ENCODE results near the gene POGLUT2. TPM values are rescaled to one million over a fixed set of nuclear protein-coding genes. Genes with fewer than 3 reads are reported as not detected.

The POGLUT2 gene
- total RNA-seq, 2 experiments from 2014 or later = 11.1 to 21.6 TPM

- no peak for DNase-seq
- Mint-ChIP-seq H3K4me1 (peaks cover 48% of the 10 kb centered on the region), H3K27ac (no peak overlapping the region), H3K4me3 (peak overlapping the region; percentile 93), H3K27me3 (no peaks in the 10 kb centered on the region), H3K9me3 (ENCODE audit: low read depth) (no peaks in the 10 kb centered on the region), H3K36me3 (peaks cover 12% of the 10 kb centered on the region)
- no peak for ATAC-seq
- CTCF ChIA-PET = interaction anchor here (3.9 to 5.3 kb wide), 2 partner anchors 29 to 181 kb away, joined by 14 to 40 read pairs; no protein-coding TSS in a partner anchor
These were observed 26.7 kb downstream of the POGLUT2 start for GRCh38 chr13:102772042-102772425.

GRCh38 chr13:102771298-102772041, 27.3 kb downstream of the POGLUT2 start:
- H3K27ac Mint-ChIP-seq = peak overlapping the region; percentile 1
- no peaks in the 10 kb centered on the region for H3K27me3 Mint-ChIP-seq
- H3K4me3 Mint-ChIP-seq = peak overlapping the region; percentile 93
- CTCF ChIA-PET = interaction anchor here (0.9 to 5.3 kb wide), 2 partner anchors 30 to 192 kb away, joined by 3 to 40 read pairs; no protein-coding TSS in a partner anchor
- peaks cover 17% of the 10 kb centered on the region for H3K36me3 Mint-ChIP-seq
- no peaks in the 10 kb centered on the region for H3K9me3 Mint-ChIP-seq (ENCODE audit: low read depth)
- ATAC-seq (no peak), DNase-seq (no peak)
- H3K4me1 Mint-ChIP-seq = peaks cover 48% of the 10 kb centered on the region

GRCh38 chr13:102770435-102770834, 28.3 kb downstream of the POGLUT2 start:
- H3K4me1 Mint-ChIP-seq = peaks cover 45% of the 10 kb centered on the region
- CTCF ChIA-PET = interaction anchor here (0.9 to 5.3 kb wide), 4 partner anchors 30 to 191 kb away, joined by 3 to 40 read pairs (median 6); no protein-coding TSS in a partner anchor
- ATAC-seq = no peak

DNA sequence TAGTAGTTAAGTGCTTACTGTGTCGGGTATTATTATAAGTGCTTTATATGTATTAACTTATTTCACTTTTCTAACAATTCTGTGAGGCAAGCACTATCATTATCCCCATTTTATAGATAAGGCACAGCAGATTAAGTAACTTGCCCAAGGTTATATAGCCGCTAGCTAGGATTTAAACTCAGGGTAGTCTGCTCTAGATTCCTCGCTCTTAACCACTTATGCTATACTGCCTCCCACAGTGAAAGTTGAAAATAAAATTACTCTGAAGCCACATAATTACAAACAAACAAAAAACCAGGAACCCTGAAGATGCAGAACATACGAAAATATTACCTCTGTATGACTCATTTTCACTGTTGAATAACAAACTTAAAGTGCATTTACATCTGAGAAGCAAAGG, 29.1 kb downstream of the POGLUT2 start:
- no peak for ATAC-seq
- Mint-ChIP-seq H3K27me3 (no peaks in the 10 kb centered on the region), H3K9me3 (ENCODE audit: low read depth) (no peaks in the 10 kb centered on the region), H3K4me3 (no peak overlapping the region), H3K27ac (peak overlapping the region; percentile 2), H3K36me3 (peaks cover 27% of the 10 kb centered on the region), H3K4me1 (peaks cover 41% of the 10 kb centered on the region)
- CTCF ChIA-PET = interaction anchor here (1.4 to 1.8 kb wide), 3 partner anchors 15 to 190 kb away, joined by 3 to 8 read pairs (median 6); no protein-coding TSS in a partner anchor
- DNase-seq = no peak

More at GRCh38 chr13:102770435-102770834, 28.3 kb downstream of the POGLUT2 start:
- no peaks in the 10 kb centered on the region for H3K9me3 Mint-ChIP-seq (ENCODE audit: low read depth)
- H3K4me3 Mint-ChIP-seq = no peak overlapping the region
- no peaks in the 10 kb centered on the region for H3K27me3 Mint-ChIP-seq
- H3K27ac Mint-ChIP-seq = no peak overlapping the region
- peaks cover 26% of the 10 kb centered on the region for H3K36me3 Mint-ChIP-seq
- DNase-seq = no peak

DNA sequence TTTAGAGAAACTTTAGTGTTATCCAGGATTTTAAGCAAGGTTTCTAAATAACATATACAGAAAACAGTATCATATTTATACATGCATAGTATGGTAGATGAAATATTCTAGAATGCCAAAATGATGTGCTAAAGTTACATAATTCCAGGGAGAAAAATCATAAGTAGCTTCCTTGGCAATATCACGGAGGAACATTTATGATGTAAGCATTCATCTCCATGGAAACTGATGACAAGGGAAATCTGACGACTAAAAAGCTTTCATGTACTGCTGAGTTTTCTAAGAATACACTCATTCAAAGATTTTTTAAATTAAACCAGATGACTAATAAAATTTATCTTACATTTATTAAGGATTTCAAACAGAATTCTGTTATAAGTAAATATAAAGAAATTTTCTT, 29.9 kb downstream of the POGLUT2 start:
- Mint-ChIP-seq H3K36me3 (peaks cover 27% of the 10 kb centered on the region), H3K27ac (no peak overlapping the region), H3K9me3 (ENCODE audit: low read depth) (no peaks in the 10 kb centered on the region), H3K4me3 (no peak overlapping the region), H3K4me1 (peaks cover 35% of the 10 kb centered on the region), H3K27me3 (no peaks in the 10 kb centered on the region)
- DNase-seq (no peak), ATAC-seq (no peak)
- CTCF ChIA-PET = interaction anchor here (1.0 to 1.8 kb wide), 3 partner anchors 16 to 190 kb away, joined by 3 to 6 read pairs (median 3); no protein-coding TSS in a partner anchor

- CTCF ChIA-PET = no interaction called here
- no peak overlapping the region for H3K4me3 Mint-ChIP-seq
- ATAC-seq (no peak), DNase-seq (no peak)
- H3K27ac Mint-ChIP-seq = no peak overlapping the region
- peaks cover 19% of the 10 kb centered on the region for H3K36me3 Mint-ChIP-seq
- peaks cover 1% of the 10 kb centered on the region for H3K4me1 Mint-ChIP-seq
- no peaks in the 10 kb centered on the region for H3K27me3 Mint-ChIP-seq
- H3K9me3 Mint-ChIP-seq (ENCODE audit: low read depth) = no peaks in the 10 kb centered on the region
These were observed 35.0 kb downstream of the POGLUT2 start for GRCh38 chr13:102763741-102764140.

- Mint-ChIP-seq H3K9me3 (ENCODE audit: low read depth) (no peaks in the 10 kb centered on the region), H3K27me3 (no peaks in the 10 kb centered on the region), H3K4me3 (no peak overlapping the region), H3K36me3 (peaks cover 6% of the 10 kb centered on the region), H3K4me1 (peaks cover 1% of the 10 kb centered on the region), H3K27ac (no peak overlapping the region)
- DNase-seq (no peak), ATAC-seq (no peak)
- CTCF ChIA-PET = no interaction called here
These were observed 37.7 kb downstream of the POGLUT2 start for GRCh38 chr13:102761071-102761470.

- no peak for ATAC-seq
- Mint-ChIP-seq H3K4me3 (no peak overlapping the region), H3K9me3 (ENCODE audit: low read depth) (no peaks in the 10 kb centered on the region), H3K36me3 (no peaks in the 10 kb centered on the region), H3K27me3 (no peaks in the 10 kb centered on the region), H3K4me1 (no peaks in the 10 kb centered on the region), H3K27ac (no peak overlapping the region)
- DNase-seq = no peak
- CTCF ChIA-PET = no interaction called here
These were observed 39.9 kb downstream of the POGLUT2 start for GRCh38 chr13:102758842-102759241.

DNA sequence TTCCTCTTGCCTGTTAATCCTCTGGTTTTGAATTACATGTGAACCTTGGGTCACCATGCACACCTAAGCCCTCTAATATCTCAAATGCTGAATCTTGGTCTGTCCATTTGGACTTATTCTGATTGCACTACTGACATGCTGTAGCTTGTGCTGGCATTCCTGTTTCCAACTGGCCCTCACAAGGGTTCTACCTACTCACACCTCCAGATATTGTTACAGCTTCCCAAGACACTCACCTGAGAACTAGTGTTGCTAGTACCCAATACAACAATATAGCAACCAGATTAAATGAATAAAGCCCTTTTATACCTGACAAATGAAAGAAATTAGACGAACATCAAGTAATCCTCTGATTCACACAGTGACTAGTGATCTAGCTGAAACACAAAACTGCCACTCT, 41.8 kb downstream of the POGLUT2 start:
- Mint-ChIP-seq H3K27me3 (no peaks in the 10 kb centered on the region), H3K4me3 (no peak overlapping the region), H3K36me3 (no peaks in the 10 kb centered on the region), H3K4me1 (no peaks in the 10 kb centered on the region), H3K27ac (no peak overlapping the region), H3K9me3 (ENCODE audit: low read depth) (no peaks in the 10 kb centered on the region)
- CTCF ChIA-PET = no interaction called here
- no peak for DNase-seq
- ATAC-seq = no peak

GRCh38 chr13:102751886-102752285, 46.9 kb downstream of the POGLUT2 start:
- H3K9me3 Mint-ChIP-seq (ENCODE audit: low read depth) = no peaks in the 10 kb centered on the region
- H3K36me3 Mint-ChIP-seq = no peaks in the 10 kb centered on the region
- H3K4me3 Mint-ChIP-seq = no peak overlapping the region
- no peak for ATAC-seq
- no peaks in the 10 kb centered on the region for H3K4me1 Mint-ChIP-seq
- no peak for DNase-seq
- CTCF ChIA-PET = interaction anchor here (1.3 kb wide), 1 partner anchor 32 kb away, joined by 3 read pairs; no protein-coding TSS in a partner anchor
- no peak overlapping the region for H3K27ac Mint-ChIP-seq
- peaks cover 20% of the 10 kb centered on the region for H3K27me3 Mint-ChIP-seq

DNA sequence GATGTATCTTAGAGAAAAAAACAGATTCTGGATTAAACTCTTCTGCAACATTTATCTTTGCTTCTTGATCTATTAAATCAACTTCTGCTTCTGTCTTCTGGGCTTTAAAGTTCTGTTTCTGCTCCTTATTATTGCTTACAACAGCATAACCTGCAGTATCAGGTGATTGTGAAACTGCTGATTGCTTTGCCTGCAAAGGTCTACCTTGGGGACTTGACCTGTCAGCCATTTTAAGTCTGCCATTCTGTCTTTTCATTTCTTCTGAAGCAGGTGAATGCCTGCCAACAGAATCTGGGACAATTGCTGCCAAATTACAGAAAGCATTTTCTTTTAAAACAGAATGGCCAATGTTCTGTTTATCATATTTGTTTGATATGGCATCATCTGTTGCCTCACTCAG, 56.3 kb downstream of the POGLUT2 start:
- Mint-ChIP-seq H3K27me3 (peaks cover 23% of the 10 kb centered on the region), H3K9me3 (ENCODE audit: low read depth) (peaks cover 5% of the 10 kb centered on the region), H3K4me3 (no peak overlapping the region), H3K27ac (no peak overlapping the region), H3K4me1 (no peaks in the 10 kb centered on the region), H3K36me3 (no peaks in the 10 kb centered on the region)
- CTCF ChIA-PET = no interaction called here
- no peak for DNase-seq
- no peak for ATAC-seq

DNA sequence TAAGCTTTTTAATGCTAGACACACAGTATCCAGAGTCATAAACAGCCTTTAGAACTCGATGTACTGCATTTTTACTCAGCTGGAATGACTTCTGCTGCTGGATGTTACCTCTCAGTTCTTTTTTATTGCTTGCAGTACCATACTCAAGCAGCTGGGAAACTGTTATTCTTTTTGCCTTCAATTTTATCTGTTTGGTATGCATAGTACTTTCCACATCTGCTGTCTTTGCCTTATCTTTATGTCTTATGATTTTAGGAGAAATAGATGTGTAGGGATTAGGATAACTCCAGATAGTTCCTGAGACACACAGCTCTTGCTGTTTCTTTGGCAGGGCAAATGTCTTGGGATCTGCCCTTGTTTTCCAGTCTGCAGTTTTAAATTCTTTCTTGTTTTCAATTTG, 56.7 kb downstream of the POGLUT2 start:
- no peak overlapping the region for H3K4me3 Mint-ChIP-seq
- no peaks in the 10 kb centered on the region for H3K36me3 Mint-ChIP-seq
- no peaks in the 10 kb centered on the region for H3K4me1 Mint-ChIP-seq
- ATAC-seq (no peak), DNase-seq (no peak)
- H3K27me3 Mint-ChIP-seq = peaks cover 21% of the 10 kb centered on the region
- H3K9me3 Mint-ChIP-seq (ENCODE audit: low read depth) = peaks cover 5% of the 10 kb centered on the region
- CTCF ChIA-PET = no interaction called here
- H3K27ac Mint-ChIP-seq = no peak overlapping the region

All from activated CD8-positive, alpha-beta memory T cell treated with anti-CD3 and anti-CD28 coated beads, Interleukin-2, amount 10 ng/mL, durations not matched to agents 7 days and 5 days (primary cell).